Non-pigmented ciliary epithelial cell (primary cell): ENCODE measurements around the gene NOVA1.

Experiments used
- DNase-seq: peaks from one replicate; pipeline ENCODE4 v3.0.0-alpha.2; 2010; ENCODE audit warnings: low read depth

Gene NOVA1

GRCh38 chr14:26593357-26593756 lies 4.5 kb downstream of the NOVA1 start:
- no peak for DNase-seq

- no peak for DNase-seq
Observed at GRCh38 chr14:26589925-26590324, 7.9 kb downstream of the NOVA1 start.

- no peak for DNase-seq
Observed at GRCh38 chr14:26577711-26578110, 20.1 kb downstream of the NOVA1 start.

DNA sequence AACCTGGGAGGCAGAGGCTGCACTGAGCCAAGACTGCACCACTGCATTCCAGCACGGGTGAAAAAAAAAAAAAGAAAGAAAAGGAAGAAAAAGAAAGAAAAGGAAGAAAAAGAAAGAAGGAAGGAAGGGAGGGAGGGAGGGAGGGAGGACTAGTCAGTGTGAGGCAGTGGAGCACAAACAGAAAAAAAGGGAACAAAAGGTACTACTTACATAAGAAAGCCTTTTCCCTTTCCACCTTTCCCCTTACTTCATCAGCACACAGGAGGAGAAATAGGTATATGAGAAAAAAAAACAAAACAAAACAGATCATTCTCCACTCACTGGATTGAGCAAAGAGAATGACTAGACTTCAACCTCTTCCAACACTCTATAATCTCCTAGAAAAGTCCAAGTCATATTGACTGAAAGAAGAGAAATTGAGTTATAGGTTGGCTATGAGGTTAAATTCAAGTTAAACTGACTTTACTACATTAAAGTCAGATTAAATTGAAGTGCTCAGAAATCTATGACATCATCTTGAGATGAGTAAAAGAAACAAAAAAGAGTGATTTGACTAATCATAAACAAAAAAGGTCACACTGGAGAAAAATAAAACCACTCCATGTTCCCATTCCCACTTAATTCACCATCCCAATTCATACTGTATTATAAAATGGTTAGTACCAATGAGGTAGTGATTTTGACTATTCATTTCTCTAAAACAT lies 43.6 kb downstream of the NOVA1 start:
- DNase-seq, result no peak

DNA sequence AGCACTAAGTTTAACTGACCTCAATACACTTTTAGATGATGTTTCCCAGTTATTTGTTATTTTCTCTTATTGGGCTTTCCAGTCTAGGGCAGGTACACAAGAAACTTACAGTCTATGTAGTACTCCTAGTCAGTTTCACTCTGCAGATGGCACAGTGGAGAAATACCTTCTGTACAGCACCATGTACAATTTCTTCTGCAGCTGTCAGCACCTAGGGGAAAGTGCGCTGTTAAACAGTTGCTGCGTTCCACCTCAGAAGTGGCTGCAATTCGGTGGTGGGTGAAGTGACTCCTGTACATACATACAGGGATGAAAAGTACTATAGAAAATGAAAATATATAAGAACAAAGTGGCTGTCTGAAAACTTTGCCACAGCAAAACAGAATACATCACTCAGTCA lies 48.3 kb downstream of the NOVA1 start:
- DNase-seq, result no peak

- DNase-seq, result no peak
Observed at GRCh38 chr14:26548406-26548805, 49.4 kb downstream of the NOVA1 start.

GRCh38 chr14:26538176-26538575 lies 59.7 kb downstream of the NOVA1 start:
- DNase-seq, result no peak

GRCh38 chr14:26531894-26532293 lies 65.9 kb downstream of the NOVA1 start:
- peak; percentile 35 for DNase-seq

GRCh38 chr14:26528415-26529182 lies 69.2 kb downstream of the NOVA1 start:
- no peak for DNase-seq

GRCh38 chr14:26527095-26527494 lies 70.7 kb downstream of the NOVA1 start:
- no peak for DNase-seq

DNA sequence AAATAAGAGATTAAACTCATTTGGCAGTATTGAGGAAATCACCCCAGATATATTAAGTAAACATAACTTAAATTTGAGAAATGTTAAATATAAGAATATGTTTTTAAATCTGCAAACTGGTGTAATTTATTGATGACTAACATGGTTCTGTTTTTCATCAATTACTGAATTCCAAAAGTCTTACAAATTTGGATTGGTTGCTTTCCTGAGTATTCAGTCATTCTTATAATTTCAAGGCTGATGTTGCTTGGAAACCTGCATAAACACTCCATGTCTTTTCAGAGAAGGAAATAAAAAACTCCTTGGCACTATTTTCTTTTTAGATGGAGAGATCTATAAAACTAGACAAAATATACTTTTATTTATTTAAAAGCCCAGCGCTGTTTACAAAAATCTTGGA lies 71.7 kb downstream of the NOVA1 start:
- no peak for DNase-seq

DNA sequence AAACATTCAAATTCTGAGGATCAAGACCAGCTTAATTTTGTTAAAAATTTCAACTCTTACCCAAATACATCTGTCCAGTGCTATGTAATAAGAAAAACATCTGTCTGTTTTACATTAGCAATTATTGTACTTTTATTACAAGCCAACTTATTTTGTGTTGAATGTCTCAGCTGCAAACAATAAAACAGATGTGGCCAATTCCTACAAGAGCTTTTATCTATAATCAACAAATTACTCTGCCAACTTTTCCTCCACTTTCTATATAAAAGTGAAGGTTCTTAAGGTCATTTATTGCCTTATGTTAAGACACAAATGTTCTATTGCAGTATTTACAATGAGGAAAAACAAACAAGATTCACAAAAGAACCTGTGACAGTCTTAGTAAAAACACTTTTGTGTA lies 72.7 kb downstream of the NOVA1 start:
- DNase-seq, result no peak

DNA sequence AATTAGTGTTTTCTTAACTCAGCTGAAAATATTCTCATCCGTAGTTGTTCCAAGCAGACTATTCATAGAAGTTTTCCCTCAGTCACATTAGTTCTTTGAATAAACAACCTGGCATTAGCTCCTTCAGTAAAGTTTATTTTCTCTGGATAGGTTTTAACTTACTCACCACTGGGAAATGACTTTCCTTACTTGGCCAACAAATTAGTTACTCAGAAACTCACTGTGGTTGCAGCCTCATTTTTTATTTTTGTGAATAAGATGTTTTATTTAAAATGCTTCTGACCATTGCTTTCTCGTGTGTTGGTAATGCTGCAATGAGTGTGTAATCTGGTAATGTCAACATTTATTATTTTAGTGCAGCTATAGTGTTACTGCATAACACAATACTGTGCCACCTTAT lies 74.9 kb downstream of the NOVA1 start:
- DNase-seq, result peak; percentile 22

DNA sequence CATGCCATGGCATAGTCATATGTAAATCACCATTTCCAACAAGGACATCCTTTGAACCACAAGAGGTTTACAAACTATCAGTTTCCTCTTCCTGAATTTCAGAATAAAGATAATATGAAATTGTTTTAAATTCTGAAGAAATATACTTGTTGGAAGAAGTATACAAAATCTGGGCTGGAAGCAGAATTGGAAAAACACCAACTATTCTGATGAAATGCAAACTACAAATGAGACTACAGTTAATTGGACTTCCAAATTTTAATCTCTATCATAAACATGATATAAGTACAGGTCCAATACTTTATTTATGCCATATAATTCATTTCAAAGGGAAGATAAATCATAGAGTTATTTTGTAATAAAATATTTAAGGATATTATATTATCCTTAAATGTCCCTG lies 80.1 kb downstream of the NOVA1 start:
- DNase-seq, result no peak

DNA sequence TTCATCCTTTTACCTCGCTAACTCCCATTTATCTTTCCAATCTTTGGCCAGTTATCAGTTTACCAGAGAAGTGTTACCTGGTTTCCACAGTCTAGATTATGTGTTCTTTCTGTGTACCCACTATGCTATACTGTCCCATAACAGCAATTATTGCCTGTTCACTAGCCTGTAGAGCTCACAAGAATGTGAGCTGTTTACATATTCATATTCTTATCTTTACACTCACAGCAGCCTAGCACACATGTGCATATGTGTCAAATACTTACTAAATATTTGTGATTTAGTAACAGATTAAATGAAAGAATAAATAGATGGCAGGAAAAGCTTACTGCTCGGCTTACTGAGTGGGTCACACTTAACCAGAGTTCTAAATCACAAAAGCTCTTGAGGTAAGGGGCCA lies 97.8 kb downstream of the NOVA1 start:
- DNase-seq, result no peak

DNA sequence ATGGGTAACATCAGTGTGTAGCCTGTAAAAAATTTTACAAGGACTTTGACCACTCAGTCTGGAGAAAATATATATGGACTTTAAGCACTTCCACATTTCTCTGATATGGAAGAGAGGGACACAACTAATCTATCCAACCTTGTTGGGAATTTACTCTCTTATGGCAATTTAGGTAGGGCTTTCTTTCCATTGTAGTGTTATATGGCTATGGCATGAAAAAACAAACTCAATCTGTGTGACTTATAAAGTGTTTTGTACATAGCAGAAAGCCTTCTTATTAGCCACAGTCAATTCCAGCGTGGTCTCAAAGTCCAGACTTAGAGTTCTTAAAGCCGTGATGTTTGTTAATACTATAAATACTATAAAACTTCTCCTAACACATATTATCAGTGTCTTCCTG lies 98.3 kb downstream of the NOVA1 start:
- no peak for DNase-seq

DNA sequence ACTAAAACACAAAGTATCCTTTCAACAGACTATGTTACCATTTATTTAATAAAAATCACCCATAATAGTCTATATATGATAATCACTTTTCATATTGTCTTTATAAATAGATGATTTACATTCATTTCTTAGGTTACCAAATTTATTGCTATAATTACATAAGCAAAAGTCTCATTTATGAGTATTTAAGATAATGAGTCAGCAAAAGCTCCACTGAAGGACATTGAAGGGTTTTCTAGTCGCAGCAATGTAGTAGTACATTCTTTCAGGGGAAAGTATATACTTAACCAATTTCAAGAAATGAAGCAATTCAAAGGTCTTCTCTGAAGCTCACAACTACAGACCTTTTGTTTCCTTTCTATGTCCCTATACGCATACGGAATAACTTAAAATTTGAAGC lies 110.9 kb downstream of the NOVA1 start:
- no peak for DNase-seq

- DNase-seq, result no peak
Observed at GRCh38 chr14:26484562-26484961, 113.3 kb downstream of the NOVA1 start.

DNA sequence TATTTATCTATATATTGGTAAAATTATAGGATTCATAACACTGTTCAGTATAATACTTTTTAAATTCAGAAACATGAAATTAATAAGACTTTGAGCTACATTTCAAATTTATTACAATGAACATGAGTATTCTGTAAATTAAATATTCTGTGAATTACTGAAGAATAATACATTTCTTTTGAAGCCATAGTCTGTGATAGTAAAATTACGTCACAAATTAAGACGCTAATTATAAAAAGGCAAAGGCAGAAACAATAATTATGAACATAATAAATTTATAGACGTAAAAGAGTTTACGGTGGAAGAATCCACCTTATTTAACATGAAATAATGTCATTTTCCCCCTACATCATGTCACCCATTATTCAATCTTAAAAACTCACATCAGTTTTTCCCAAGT lies 118.9 kb downstream of the NOVA1 start:
- no peak for DNase-seq

- no peak for DNase-seq
Observed at GRCh38 chr14:26466862-26467261, 131.0 kb downstream of the NOVA1 start.

DNA sequence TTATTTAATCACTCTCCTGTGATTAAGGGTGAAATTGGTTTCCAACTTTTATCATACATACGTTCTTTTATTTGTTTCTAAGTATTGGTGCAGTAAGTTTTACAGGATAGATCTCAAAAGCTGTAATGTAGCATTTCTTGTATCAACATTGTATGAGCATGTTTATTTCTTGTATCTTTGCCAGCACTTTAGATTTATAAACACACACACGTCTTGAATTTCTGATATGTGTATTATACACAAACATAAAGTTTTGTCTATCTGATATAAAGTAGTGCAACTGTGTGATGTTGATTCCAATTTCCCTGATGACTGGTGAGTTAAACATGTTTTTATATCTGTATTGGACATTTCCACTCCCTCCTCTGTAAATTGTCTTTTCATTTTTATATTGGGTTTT lies 134.7 kb downstream of the NOVA1 start:
- no peak for DNase-seq

DNA sequence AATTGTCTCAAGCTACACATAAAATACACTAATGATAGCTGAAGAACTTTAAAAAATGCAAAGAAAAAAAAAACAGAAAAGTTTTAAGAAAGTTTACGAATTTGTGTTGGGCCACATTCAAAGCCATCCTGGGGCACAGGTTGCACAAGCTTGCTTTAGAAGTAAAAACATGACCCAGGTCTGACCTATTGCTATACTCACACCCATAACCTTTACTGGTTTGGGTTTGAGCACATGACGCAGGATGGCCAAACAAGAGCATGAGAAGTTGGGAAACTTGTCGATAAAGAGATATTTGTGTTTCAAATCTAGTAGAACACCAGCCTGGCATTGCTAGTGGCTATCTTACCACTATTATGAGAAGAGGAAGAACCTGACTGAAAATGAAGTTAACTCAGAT lies 143.7 kb downstream of the NOVA1 start:
- no peak for DNase-seq

DNA sequence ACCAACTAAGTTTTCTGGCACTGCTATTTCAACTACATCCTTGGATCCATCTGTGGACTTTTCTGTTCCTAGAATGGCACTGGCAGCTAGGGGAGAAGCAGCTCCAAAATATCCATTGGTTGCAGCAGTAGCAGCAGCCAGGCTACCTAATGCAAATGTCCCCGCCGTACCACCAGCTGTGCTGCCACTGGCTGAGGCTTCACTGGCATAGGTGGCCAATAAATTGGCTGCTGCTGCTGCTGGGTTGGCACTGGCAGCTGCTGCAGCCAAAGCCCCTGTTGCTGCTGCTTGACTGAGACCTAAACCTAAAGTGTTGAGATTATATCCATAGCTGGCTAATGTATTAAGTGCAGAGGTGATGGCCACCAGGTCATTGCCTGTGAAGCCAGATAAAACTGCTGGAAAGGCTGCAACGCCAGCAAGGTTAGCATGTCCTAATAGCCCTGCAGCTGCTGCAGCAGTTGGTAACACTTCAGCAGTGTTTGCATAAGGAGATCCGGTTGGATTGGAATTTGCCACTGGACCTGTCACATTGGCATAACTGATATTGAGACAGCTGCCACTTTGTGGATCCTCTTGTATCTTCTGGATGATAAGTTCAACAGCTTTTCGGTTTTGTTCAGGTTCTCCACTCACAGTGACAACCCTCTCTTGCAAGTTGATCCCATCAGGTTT lies 149.5 kb downstream of the NOVA1 start:
- DNase-seq, result no peak
